Measurements from ENCODE around the gene CCDC32.

CCDC32 gene

GRCh38 chr15:40511472-40512133 lies 53.2 kb downstream of the CCDC32 start:
- peak; percentile 79 for DNase-seq (ENCODE audit: low spot score)

- no peak for DNase-seq (ENCODE audit: low spot score)
Observed at GRCh38 chr15:40511093-40511471, 53.8 kb downstream of the CCDC32 start.

- DNase-seq (ENCODE audit: low spot score): no peak
Observed at GRCh38 chr15:40510201-40510600, 54.6 kb downstream of the CCDC32 start.

GRCh38 chr15:40508216-40508615 lies 56.6 kb downstream of the CCDC32 start:
- no peak for DNase-seq (ENCODE audit: low spot score)

GRCh38 chr15:40506964-40507571 lies 57.8 kb downstream of the CCDC32 start:
- peak; percentile 90 for DNase-seq (ENCODE audit: low spot score)
